GM19455 (cell line): ENCODE results near the gene ZNF35.
"Not testable (repeated sequence)": the region's sequence is repeated elsewhere in the genome, so short reads cannot be mapped to it uniquely, and the experiment has no call there.

Source experiments
- ATAC-seq: cut with Tn5 transposase; IDR thresholded peaks from one replicate; pipeline ENCODE4 v1.9.1; 2021; ENCODE audit not compliant: unreplicated experiment

ZNF35 gene

GRCh38 chr3:44648564-44649229, at the start of gene ZNF35:
TSS of gene ZNF35 (plus strand) at chr3:44648732. CDS start at chr3:44651068, 2,336 bp downstream.
- peak; percentile 97 for ATAC-seq

- ATAC-seq, result no peak
Observed at GRCh38 chr3:44601749-44602148, 46.8 kb upstream of the ZNF35 start.

DNA sequence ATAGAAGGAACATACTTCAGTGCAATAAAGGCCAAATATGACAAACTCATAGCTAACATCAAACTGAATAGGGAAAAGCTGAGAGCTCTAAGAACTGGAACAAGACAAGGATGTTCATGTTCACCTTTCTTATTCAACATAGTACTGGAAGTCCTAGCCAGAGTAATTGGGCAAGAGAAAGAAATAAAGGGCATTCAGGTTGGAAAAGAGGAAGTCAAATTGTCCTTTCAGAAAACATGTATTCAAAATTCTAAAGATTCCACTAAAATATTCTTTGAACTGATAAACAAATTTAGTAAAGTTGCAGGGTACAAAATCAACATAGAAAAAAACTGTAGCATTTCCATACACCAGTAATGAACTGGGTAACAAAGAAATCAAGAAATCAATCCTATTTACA, 35.9 kb upstream of the ZNF35 start:
- no peak for ATAC-seq

DNA sequence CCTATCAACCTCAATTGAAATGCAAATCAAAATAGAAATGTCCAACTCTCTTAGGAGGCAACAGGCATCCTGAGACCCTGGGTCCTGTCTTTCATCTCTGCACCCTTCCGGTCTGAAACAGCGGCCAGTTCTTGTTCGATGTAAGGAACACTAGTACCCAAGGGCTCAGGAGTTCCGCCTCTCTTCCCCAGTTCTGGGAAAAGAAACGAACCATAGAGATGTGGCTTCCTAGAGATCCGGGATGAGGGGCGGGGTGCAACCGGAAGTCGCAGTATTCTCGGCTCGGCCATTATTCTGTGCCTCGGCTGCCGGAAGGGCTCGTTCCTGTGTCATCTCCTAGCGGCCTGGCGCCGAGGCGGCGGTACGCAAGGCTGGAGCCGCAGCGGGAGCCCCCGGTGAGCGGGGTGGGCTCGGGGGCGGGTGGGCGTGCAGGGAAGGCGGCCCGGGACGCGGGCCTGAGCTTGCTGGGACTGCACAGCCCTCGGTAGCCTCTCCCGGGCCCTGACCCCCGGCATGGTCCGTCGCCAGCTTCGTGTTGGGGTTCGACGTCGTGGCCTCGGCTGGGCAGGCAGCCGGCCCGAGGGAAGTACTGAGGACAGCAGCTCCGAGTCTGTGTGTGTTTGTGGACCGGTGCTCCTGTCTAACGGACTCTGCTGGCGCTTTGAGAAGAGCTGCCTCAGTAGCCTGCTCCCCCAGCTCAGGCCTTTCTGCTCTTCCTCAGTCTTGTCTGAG, 23.6 kb upstream of the ZNF35 start, which contains the start of gene ZNF197:
Gene ZNF197 (plus strand): TSS at position 288 of the 732 bp plus-strand sequence. CDS start 4,119 bp downstream, outside the sequence.
- ATAC-seq, result peak; percentile 94

DNA sequence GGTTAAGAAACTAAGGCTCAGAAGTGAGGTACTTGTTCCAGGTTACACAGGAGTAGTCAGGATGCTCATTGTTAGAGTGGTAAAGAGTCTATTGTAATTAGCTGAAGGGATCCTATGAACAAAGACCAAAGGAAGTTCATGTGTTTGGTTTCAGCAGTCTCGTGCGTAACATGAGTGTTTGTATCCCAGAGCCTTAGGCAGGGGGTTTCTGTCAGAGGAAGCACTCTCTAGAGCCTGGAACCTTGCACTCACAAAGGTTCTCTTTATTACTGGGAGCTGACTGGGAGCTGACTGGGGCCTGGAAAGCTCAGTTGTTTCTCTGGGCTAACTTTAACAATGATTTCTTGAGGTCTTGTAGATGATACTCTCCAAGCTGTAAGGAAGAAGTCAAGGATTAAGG, 19.8 kb upstream of the ZNF35 start:
- ATAC-seq, result no peak

DNA sequence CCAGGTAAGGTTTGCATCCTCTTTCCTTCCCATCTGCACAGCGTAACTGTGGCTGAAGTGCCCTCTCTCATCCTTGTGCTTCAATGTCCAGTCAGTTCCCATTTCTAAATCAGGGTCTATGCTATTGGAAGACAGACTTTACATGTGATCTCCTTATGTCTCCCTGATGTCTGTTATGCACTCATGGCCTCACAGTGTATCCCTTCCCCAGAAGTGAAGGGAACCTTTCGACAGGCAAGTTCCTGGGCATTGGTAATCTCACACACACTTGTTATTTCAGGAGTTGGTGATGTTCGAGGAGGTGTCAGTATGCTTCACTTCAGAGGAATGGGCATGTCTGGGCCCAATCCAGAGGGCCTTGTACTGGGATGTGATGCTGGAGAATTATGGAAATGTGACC, 16.3 kb upstream of the ZNF35 start:
- no peak for ATAC-seq

DNA sequence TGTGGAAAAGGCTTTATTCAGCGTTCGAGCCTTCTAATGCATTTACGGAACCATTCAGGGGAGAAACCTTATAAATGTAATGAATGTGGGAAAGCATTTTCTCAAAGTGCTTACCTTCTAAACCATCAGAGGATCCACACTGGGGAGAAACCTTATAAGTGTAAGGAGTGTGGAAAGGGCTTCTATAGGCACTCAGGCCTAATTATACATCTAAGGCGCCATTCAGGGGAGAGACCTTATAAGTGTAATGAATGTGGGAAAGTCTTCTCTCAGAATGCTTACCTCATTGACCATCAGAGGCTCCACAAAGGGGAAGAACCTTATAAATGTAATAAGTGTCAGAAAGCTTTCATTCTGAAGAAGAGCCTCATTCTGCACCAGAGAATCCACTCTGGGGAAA, 6.2 kb upstream of the ZNF35 start:
- ATAC-seq, result no peak

GRCh38 chr3:44643024-44643423, 5.5 kb upstream of the ZNF35 start:
- ATAC-seq, result no peak

DNA sequence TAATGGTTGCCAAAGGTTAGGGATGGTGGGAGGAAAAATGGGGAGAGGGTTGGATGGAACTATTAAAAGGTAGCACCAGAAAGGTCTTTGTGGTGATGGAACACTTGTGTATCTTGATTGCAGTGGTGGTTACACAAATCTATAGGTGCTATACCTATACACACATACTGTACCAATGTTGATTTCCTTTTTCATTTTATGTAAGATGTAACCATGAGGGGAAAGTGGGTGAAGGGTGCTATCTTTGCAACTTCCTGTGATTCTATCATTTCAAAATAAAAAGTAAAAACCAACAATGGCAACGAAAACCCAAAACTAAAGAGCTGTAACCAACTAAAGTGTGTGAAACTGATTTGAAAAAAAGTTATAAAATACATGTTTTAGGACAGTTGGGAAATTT, 761 bp upstream of the ZNF35 start:
- ATAC-seq, result no peak

GRCh38 chr3:44649709-44650108, 1.2 kb downstream of the ZNF35 start:
- no peak for ATAC-seq

DNA sequence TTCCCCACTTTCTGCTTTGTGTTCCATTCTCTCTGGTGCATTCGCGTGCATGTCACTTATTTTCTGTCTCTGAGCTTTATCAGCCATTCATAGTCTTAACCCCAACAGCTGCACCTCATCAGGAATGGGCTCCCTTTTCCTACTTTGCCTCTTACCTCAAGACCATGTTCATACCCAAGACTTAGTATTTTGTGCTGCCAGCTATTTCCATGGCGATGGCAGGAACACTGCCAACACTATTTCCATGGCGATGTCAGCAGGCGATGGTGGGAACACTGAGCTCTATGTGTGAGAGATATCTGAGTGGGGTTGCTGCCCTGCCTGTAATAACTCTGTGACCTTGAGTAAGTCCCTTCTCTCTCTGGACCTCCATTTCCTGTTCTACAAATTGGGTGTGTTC, 5.5 kb downstream of the ZNF35 start:
- ATAC-seq, result no peak

- ATAC-seq, result no peak
Observed at GRCh38 chr3:44659015-44659414, 10.5 kb downstream of the ZNF35 start.

DNA sequence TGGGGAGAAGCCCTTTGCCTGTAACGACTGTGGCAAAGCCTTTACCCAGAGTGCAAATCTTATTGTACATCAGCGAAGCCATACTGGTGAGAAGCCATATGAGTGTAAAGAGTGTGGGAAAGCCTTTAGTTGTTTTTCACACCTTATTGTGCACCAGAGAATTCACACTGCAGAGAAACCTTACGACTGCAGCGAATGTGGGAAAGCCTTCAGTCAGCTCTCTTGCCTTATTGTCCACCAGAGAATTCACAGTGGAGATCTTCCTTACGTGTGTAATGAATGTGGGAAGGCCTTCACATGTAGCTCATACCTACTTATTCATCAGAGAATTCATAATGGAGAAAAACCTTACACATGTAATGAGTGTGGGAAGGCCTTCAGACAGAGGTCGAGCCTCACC, 10.9 kb downstream of the ZNF35 start:
- no peak for ATAC-seq

- no peak for ATAC-seq
Observed at GRCh38 chr3:44661189-44661588, 12.7 kb downstream of the ZNF35 start.

GRCh38 chr3:44665173-44665572, 16.6 kb downstream of the ZNF35 start:
- no peak for ATAC-seq

- no peak for ATAC-seq
Observed at GRCh38 chr3:44666346-44666745, 17.8 kb downstream of the ZNF35 start.

GRCh38 chr3:44669760-44670159, 21.2 kb downstream of the ZNF35 start:
- ATAC-seq, result no peak

- not testable (repeated sequence) for ATAC-seq
Observed at GRCh38 chr3:44673466-44673865, 24.9 kb downstream of the ZNF35 start.

DNA sequence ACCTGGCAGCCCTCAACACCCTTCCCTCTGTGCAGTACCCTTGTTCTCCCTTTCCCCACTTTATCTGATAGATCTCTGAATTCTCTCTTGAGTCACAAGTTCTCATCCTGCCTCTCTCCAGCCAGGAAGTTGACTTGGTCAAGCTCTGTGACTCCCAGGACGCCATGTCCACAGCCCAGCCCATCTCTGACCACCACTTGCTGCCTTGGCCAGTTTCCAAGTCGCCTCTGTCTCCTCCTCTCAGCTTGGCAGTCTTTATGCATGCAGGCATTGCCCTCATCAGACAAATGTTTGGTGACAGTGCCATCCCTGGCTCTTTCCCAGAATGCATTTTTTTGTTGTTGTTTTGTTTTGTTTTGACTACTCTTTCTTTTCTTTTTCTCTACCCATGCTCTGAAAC, 25.7 kb downstream of the ZNF35 start:
- no peak for ATAC-seq

GRCh38 chr3:44678480-44679116, 30.1 kb downstream of the ZNF35 start:
- ATAC-seq, result no peak

- ATAC-seq, result no peak
Observed at GRCh38 chr3:44680921-44681455, 32.5 kb downstream of the ZNF35 start.
